GM13977 (cell line): ENCODE measurements around the gene REP15.

Experiments
- DNase-seq: peaks from one replicate; pipeline ENCODE4 v3.0.0; 2012; ENCODE audit warnings: low spot score
- in situ Hi-C: fragments of 300-500 bp; cut with MboI; formaldehyde crosslinking; loops from one replicate; pipeline ENCODE4 v1.12.0; 2022; ENCODE audit warnings: low sequenced_read_pairs, low pct_unique_long_range_greater_than_20kb, mixed read lengths, inconsistent platforms; ENCODE audit not compliant: unreplicated experiment
- TF ChIP-seq, protein P1 (sequence below): IDR thresholded peaks from 2 replicates; pipeline ENCODE4 v1.5.1; 2012; ENCODE audit warnings: mild to moderate bottlenecking, control low read depth; ENCODE audit not compliant: insufficient read depth; ENCODE audit errors: extremely low read depth, missing control alignments

REP15 gene

DNA sequence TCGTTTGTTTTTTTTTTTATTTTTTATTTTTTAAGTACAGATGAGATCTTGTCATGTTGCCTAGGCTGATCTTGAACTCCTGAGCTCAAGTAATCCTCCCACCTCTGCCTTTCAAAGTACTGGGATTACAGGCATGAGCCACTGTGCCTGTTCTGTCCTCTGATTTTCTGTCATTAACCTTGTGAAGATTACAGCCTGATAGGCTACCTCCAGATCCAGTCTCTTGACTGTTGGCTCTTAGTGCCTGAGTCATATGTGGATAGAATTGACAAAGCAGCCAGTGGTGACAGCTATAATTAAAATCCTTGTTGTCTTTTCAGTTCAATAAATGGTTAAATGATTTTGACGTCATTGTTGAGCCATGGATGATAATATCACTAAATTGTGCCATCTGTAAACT is 21.3 kb upstream of the REP15 start:
- no peak for DNase-seq
- in situ Hi-C loops = no loop called here
- TF ChIP-seq, protein P1, sequence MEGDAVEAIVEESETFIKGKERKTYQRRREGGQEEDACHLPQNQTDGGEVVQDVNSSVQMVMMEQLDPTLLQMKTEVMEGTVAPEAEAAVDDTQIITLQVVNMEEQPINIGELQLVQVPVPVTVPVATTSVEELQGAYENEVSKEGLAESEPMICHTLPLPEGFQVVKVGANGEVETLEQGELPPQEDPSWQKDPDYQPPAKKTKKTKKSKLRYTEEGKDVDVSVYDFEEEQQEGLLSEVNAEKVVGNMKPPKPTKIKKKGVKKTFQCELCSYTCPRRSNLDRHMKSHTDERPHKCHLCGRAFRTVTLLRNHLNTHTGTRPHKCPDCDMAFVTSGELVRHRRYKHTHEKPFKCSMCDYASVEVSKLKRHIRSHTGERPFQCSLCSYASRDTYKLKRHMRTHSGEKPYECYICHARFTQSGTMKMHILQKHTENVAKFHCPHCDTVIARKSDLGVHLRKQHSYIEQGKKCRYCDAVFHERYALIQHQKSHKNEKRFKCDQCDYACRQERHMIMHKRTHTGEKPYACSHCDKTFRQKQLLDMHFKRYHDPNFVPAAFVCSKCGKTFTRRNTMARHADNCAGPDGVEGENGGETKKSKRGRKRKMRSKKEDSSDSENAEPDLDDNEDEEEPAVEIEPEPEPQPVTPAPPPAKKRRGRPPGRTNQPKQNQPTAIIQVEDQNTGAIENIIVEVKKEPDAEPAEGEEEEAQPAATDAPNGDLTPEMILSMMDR = no peak

DNA sequence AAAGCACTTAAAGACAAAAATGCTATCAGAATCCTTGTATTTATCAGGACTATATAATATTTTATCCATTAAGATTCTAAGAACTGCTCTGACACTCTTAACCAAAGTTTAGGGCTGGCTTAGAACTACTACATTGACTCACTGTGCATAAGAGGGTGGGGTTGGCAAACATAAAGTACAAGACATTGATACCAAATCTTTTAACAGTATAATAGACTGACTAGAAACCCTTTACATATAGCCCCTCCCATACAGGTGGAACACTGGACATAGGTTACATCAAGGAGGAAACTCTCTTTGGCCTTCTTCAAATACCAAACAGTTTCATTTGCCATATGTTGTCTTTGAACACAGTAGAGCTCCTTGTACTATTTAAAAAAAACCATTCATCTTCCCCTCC is 15.6 kb upstream of the REP15 start:
- no peak for DNase-seq
- TF ChIP-seq, protein P1 = no peak
- in situ Hi-C loops = no loop called here

DNA sequence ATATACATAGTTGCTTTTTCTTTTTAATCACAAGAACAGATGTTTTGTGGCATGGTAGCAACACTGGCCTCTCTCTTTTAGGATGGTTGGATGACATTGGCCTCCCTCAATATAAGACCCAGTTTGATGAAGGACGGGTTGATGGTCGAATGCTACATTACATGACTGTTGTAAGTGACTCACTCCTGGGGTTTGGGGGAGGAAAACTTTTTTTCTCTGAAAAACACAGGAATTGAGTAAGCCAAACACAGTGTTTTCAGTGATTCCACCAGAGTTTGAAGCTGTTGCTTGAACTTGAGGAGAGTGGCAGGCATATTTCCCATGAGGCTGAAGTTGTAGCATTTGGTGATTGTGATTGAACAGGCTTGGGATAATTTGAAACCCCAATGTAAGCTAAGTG is 13.7 kb upstream of the REP15 start:
- DNase-seq = no peak
- in situ Hi-C loops = no loop called here
- TF ChIP-seq, protein P1 = no peak

DNA sequence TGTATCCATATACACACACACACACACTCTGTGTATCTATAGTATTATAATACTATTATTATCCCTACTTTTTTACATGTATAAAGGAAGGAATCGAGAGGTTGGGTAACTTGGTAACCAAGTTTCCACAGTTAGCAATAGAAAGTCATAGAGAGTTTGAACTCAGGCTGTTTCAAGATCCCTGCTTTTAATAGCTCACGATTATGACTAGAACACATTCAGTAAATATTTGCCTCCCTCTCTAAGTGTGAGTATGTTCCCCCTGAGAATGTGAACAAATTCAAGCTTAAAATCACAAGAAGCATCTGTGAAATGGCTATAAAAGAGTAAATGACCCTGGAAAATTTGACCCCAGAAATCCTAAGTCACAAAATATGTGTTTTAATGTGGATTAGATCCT is 11.0 kb upstream of the REP15 start:
- no peak for DNase-seq
- in situ Hi-C loops = no loop called here
- TF ChIP-seq, protein P1 = no peak

DNA sequence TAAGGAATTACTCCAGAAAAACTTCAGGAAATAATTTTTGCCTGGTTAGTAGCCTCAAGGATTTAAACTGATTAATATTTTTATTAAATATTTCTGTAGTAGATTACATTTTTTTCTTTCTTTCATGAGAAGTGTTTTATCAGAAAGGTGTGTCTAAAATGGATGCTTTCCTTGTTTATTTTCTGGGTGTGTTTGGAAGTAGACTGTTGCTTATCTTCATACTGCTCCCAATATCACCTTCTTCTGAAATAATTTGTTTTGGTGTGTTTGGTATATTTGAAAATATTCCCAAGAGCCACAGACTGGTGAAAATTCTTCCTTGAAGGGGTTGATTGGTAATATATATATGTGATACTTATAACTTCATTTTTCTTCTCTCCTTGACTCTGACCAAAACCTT is 10.1 kb upstream of the REP15 start:
- DNase-seq = no peak
- in situ Hi-C loops = no loop called here
- TF ChIP-seq, protein P1 = no peak

DNA sequence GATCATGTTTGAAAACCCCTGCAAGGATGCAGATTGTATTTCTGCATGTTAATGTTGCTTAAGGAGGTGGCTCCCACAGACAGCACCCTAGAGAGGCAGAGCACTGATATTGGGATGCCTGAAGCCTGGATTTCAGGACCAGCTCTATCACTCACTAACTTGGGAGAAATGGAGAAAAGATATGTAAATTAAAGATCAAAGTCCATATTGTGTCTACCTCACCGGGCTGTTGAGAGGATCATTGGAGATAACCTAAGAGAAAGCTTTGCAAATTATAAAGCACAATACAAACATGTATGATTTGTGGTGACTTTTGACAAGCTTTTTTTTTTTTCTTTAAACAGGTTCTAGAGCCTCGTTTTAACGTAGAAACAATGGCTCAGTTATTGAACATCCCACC is 7.6 kb upstream of the REP15 start:
- in situ Hi-C loops = no loop called here
- DNase-seq = no peak
- TF ChIP-seq, protein P1 = no peak
